Liver (tissue), 9 donors: ENCODE data around the gene CD300E. TPM values are rescaled to one million over a fixed set of nuclear protein-coding genes. Genes with fewer than 3 reads are reported as not detected.

Experiments
- DNase-seq: peaks from one replicate; pipeline ENCODE4 v3.0.0-alpha.2; 2017; ENCODE audit warnings: low spot score
- H3K27ac ChIP-seq, 2 donors: one replicate each; pipeline ENCODE4 v1.7.0; 2013; ENCODE audit warnings: inconsistent platforms in 2 of 2, low read length in 2 of 2, control low read depth in 1 of 2, low read depth in 1 of 2, mild to moderate bottlenecking in 1 of 2
- H3K27me3 ChIP-seq, 4 donors: one replicate each; pipeline versions ENCODE4 v1.6.1 to v1.7.0; 2013; ENCODE audit warnings: low read length in 3 of 4, inconsistent platforms in 1 of 4, mild to moderate bottlenecking in 1 of 4, moderate library complexity in 1 of 4; ENCODE audit not compliant: control insufficient read depth in 4 of 4, insufficient read depth in 4 of 4
- H3K36me3 ChIP-seq, 4 donors: one replicate each; pipeline versions ENCODE4 v1.6.1 to v1.7.0; 2013; ENCODE audit warnings: low read length in 3 of 4, mild to moderate bottlenecking in 3 of 4, low read depth in 1 of 4, moderate library complexity in 1 of 4; ENCODE audit not compliant: control insufficient read depth in 4 of 4, insufficient read depth in 3 of 4
- H3K4me1 ChIP-seq, 4 donors: one replicate each; pipeline versions ENCODE4 v1.6.1 to v1.7.0; 2013; ENCODE audit warnings: low read length in 3 of 4, mild to moderate bottlenecking in 3 of 4, moderate library complexity in 1 of 4; ENCODE audit not compliant: control insufficient read depth in 4 of 4, insufficient read depth in 4 of 4
- H3K4me3 ChIP-seq, 3 donors: one replicate each; pipeline versions ENCODE4 v1.6.1 to v1.7.0; 2013; ENCODE audit warnings: low read length in 3 of 3, control low read depth in 1 of 3, low read depth in 1 of 3, mild to moderate bottlenecking in 1 of 3
- H3K9ac ChIP-seq, 2 donors: one replicate each; pipeline ENCODE4 v1.7.0; 2013; ENCODE audit warnings: low read length in 2 of 2, mild to moderate bottlenecking in 2 of 2, moderate library complexity in 2 of 2, control low read depth in 1 of 2, low read depth in 1 of 2
- H3K9me3 ChIP-seq, 4 donors: one replicate each; pipeline versions ENCODE4 v1.6.1 to v1.7.0; 2013; ENCODE audit warnings: low read length in 3 of 4; ENCODE audit not compliant: control insufficient read depth in 4 of 4
- ATF3 ChIP-seq: IDR thresholded peaks from 2 replicates; pipeline ENCODE4 v1.6.1; 2016; ENCODE audit warnings: antibody characterized with exemption
- CTCF ChIP-seq: fragments of 150-350 bp; IDR thresholded peaks from 2 replicates; pipeline ENCODE4 v1.5.1; 2017; ENCODE audit warnings: improper control_type of control experiment, low read depth, low read length; ENCODE audit not compliant: missing input control
- FOXA1 ChIP-seq: IDR thresholded peaks from 2 replicates; pipeline ENCODE4 v1.6.1; 2016; ENCODE audit warnings: antibody characterized with exemption
- FOXA2 ChIP-seq: IDR thresholded peaks from 2 replicates; pipeline ENCODE4 v1.6.1; 2016; ENCODE audit warnings: antibody characterized with exemption
- GABPA ChIP-seq, 2 donors: IDR thresholded peaks in 1 of 2; conservative IDR thresholded peaks in 1 of 2; 2 replicates each; pipeline ENCODE4 v1.6.1; 2016; ENCODE audit warnings: antibody characterized with exemption in 2 of 2, mild to moderate bottlenecking in 1 of 2, moderate library complexity in 1 of 2
- HNF4A ChIP-seq, 2 donors: conservative IDR thresholded peaks; 2 replicates each; pipeline ENCODE4 v1.6.1; 2016; ENCODE audit warnings: antibody characterized with exemption in 2 of 2, mild to moderate bottlenecking in 2 of 2
- JUND ChIP-seq, 2 donors: IDR thresholded peaks; 2 replicates each; pipeline ENCODE4 v1.6.1; 2016; ENCODE audit warnings: antibody characterized with exemption in 2 of 2
- MAX ChIP-seq: IDR thresholded peaks from 2 replicates; pipeline ENCODE4 v1.6.1; 2016; ENCODE audit warnings: antibody characterized with exemption
- NR2F2 ChIP-seq: IDR thresholded peaks from 2 replicates; pipeline ENCODE4 v1.6.1; 2016; ENCODE audit warnings: antibody characterized with exemption
- RAD21 ChIP-seq, 2 donors: IDR thresholded peaks; 2 replicates each; pipeline ENCODE4 v1.6.1; 2016; ENCODE audit warnings: antibody characterized with exemption in 2 of 2, mild to moderate bottlenecking in 2 of 2
- REST ChIP-seq: IDR thresholded peaks from 2 replicates; pipeline ENCODE4 v1.6.1; 2016; ENCODE audit warnings: antibody characterized with exemption, mild to moderate bottlenecking
- SP1 ChIP-seq: IDR thresholded peaks from 2 replicates; pipeline ENCODE4 v1.6.1; 2018; ENCODE audit warnings: antibody characterized with exemption, mild to moderate bottlenecking
- TAF1 ChIP-seq: conservative IDR thresholded peaks from 2 replicates; pipeline ENCODE4 v1.6.1; 2016; ENCODE audit warnings: antibody characterized with exemption, mild to moderate bottlenecking
- YY1 ChIP-seq: IDR thresholded peaks from 2 replicates; pipeline ENCODE4 v1.6.1; 2016; ENCODE audit warnings: antibody characterized with exemption, mild to moderate bottlenecking
- ZBTB33 ChIP-seq: IDR thresholded peaks from 2 replicates; pipeline ENCODE4 v1.6.1; 2016; ENCODE audit warnings: antibody characterized with exemption
- WGBS: extraction: QIAGEN DNeasy Blood & Tissue Kit; methylation state at CpG from one replicate; pipeline ENCODE4 v1.1.7; 2013; 5-methylcytosine and 5-hydroxymethylcytosine counted together
- polyA plus RNA-seq, 2 donors: library from polyadenylated mRNA; stranded (reverse) in 1 of 2; unstranded in 1 of 2; fragments of 200-250 nt in 1 of 2; fragments of >200 nt in 1 of 2; fragmentation: Nextera tagmentation in 1 of 2; extraction: Ambion mirVana in 1 of 2; gene quantifications; one replicate each; pipeline versions ENCODE4 v1.2.1 to v1.2.3, GENCODE V29; 2013 to 2015
- total RNA-seq, 2 donors: library from RNA; depleted of rRNA; stranded (reverse); fragments of >200 nt; gene quantifications; one replicate each; pipeline ENCODE4 v1.2.3, GENCODE V29; 2014
- donor health status: healthy.
- donor health status: healthy.
- donor health status: healthy.
- donor health status: healthy.
- donor health status: healthy.

CD300E gene
- total and polyA plus RNA-seq, 4 donors, result 0.07 to 0.75 (median 0.34) TPM

- H3K36me3 ChIP-seq, result no peaks in the 10 kb centered on the region
- DNase-seq, result no peak
- H3K9ac ChIP-seq, result no peak overlapping the region
Measured at GRCh38 chr17:74598346-74599022, 25.1 kb downstream of the CD300E start.

GRCh38 chr17:74597069-74597790 lies 26.3 kb downstream of the CD300E start:
- no peak overlapping the region for H3K4me3 ChIP-seq
- H3K27ac ChIP-seq, result no peak overlapping the region
- H3K36me3 ChIP-seq, result no peaks in the 10 kb centered on the region
- no peak overlapping the region for H3K9ac ChIP-seq
- TF ChIP-seq FOXA2 (no peak), JUND (IDR thresholded peaks at IDR 0.05) (no peak), TAF1 (no peak)
- no peaks in the 10 kb centered on the region for H3K9me3 ChIP-seq
- no peaks in the 10 kb centered on the region for H3K4me1 ChIP-seq
- peaks cover 0 to 7% (median 2%) of the 10 kb centered on the region in 4 donors for H3K27me3 ChIP-seq
- 65% methylated on average over 8 of the region's 8 CpGs for WGBS
- no peak for DNase-seq

More at GRCh38 chr17:74598346-74599022, 25.1 kb downstream of the CD300E start:
- H3K4me1 ChIP-seq, result no peaks in the 10 kb centered on the region
- no peak overlapping the region for H3K27ac ChIP-seq
- peaks cover 0 to 8% (median 2%) of the 10 kb centered on the region in 4 donors for H3K27me3 ChIP-seq
- WGBS, result 61% methylated on average over 4 of the region's 4 CpGs
- TF ChIP-seq GABPA (IDR thresholded peaks at IDR 0.05 in 1 of 2, conservative IDR thresholded peaks at IDR 0.05 in 1 of 2) (no peak), YY1 (no peak), HNF4A (conservative IDR thresholded peaks at IDR 0.05) (no peak), FOXA2 (no peak), RAD21 (IDR thresholded peaks at IDR 0.05) (no peak), MAX (no peak), ZBTB33 (no peak)
- no peaks in the 10 kb centered on the region for H3K9me3 ChIP-seq
- no peak overlapping the region for H3K4me3 ChIP-seq

GRCh38 chr17:74595037-74595750 lies 28.3 kb downstream of the CD300E start:
- Histone ChIP-seq H3K27ac (no peak overlapping the region), H3K36me3 (no peaks in the 10 kb centered on the region), H3K4me3 (no peak overlapping the region), H3K9ac (no peak overlapping the region), H3K27me3 (peaks cover 0 to 2% (median under 1%) of the 10 kb centered on the region in 4 donors), H3K4me1 (no peaks in the 10 kb centered on the region), H3K9me3 (no peaks in the 10 kb centered on the region)
- TF ChIP-seq GABPA (IDR thresholded peaks at IDR 0.05 in 1 of 2, conservative IDR thresholded peaks at IDR 0.05 in 1 of 2) (no peak), FOXA1 (no peak), SP1 (no peak), FOXA2 (no peak), NR2F2 (no peak), CTCF (no peak), ATF3 (no peak), REST (no peak), HNF4A (conservative IDR thresholded peaks at IDR 0.05) (no peak), MAX (no peak)
- no peak for DNase-seq
- 64% methylated on average over 6 of the region's 6 CpGs for WGBS
